ENCODE measurements around the gene FKBP1A.

FKBP1A gene

GRCh38 chr20:1388741-1389483 is 3.9 kb downstream of the FKBP1A start:
- Histone ChIP-seq H3K4me2 (ENCODE audit: low read length) (no peak overlapping the region), H3K4me3 (ENCODE audit: low read length) (no peak overlapping the region), H3K36me3 (replicated peaks; ENCODE audit: low read depth, low read length) (peaks cover 23% of the 10 kb centered on the region), H3K9me3 (ENCODE audit: insufficient read depth, low read length) (no peaks in the 10 kb centered on the region), H3K27ac (ENCODE audit: low read length) (no peak overlapping the region), H3K4me1 (ENCODE audit: low read length) (peaks cover 26% of the 10 kb centered on the region), H3K27me3 (ENCODE audit: low read depth, low read length) (no peaks in the 10 kb centered on the region), H3K79me2 (ENCODE audit: low read length) (peaks cover 89% of the 10 kb centered on the region), H3K9ac (ENCODE audit: low read length) (no peak overlapping the region), H2AFZ (ENCODE audit: low read depth, low read length) (no peak overlapping the region), H4K20me1 (ENCODE audit: insufficient read depth, low read length) (peaks cover 78% of the 10 kb centered on the region)
- TF ChIP-seq EZH2phosphoT487 (IDR thresholded peaks at IDR 0.05; ENCODE audit: low read depth), result no peak
- TF ChIP-seq CTCF (IDR thresholded peaks at IDR 0.05; ENCODE audit: low read depth, low read length), result no peak

GRCh38 chr20:1388253-1388652 is 4.6 kb downstream of the FKBP1A start:
- peaks cover 96% of the 10 kb centered on the region for H3K79me2 ChIP-seq (ENCODE audit: low read length)
- no peaks in the 10 kb centered on the region for H3K27me3 ChIP-seq (ENCODE audit: low read depth, low read length)
- TF ChIP-seq EZH2phosphoT487 (IDR thresholded peaks at IDR 0.05; ENCODE audit: low read depth) (no peak), CTCF (IDR thresholded peaks at IDR 0.05; ENCODE audit: low read depth, low read length) (no peak)
- H3K9me3 ChIP-seq (ENCODE audit: insufficient read depth, low read length), result no peaks in the 10 kb centered on the region
- H2AFZ ChIP-seq (ENCODE audit: low read depth, low read length), result no peak overlapping the region
- peaks cover 20% of the 10 kb centered on the region for H3K4me1 ChIP-seq (ENCODE audit: low read length)
- H3K4me2 ChIP-seq (ENCODE audit: low read length), result no peak overlapping the region
- no peak overlapping the region for H3K9ac ChIP-seq (ENCODE audit: low read length)
- peaks cover 23% of the 10 kb centered on the region for H3K36me3 ChIP-seq (replicated peaks; ENCODE audit: low read depth, low read length)
- H4K20me1 ChIP-seq (ENCODE audit: insufficient read depth, low read length), result peaks cover 85% of the 10 kb centered on the region
- no peak overlapping the region for H3K4me3 ChIP-seq (ENCODE audit: low read length)
- no peak overlapping the region for H3K27ac ChIP-seq (ENCODE audit: low read length)

GRCh38 chr20:1386323-1386722 is 6.5 kb downstream of the FKBP1A start:
- TF ChIP-seq EZH2phosphoT487 (IDR thresholded peaks at IDR 0.05; ENCODE audit: low read depth), result no peak
- no peaks in the 10 kb centered on the region for H3K27me3 ChIP-seq (ENCODE audit: low read depth, low read length)
- H3K4me3 ChIP-seq (ENCODE audit: low read length), result no peak overlapping the region
- H3K9me3 ChIP-seq (ENCODE audit: insufficient read depth, low read length), result no peaks in the 10 kb centered on the region
- H3K4me1 ChIP-seq (ENCODE audit: low read length), result peaks cover 14% of the 10 kb centered on the region
- peaks cover 97% of the 10 kb centered on the region for H4K20me1 ChIP-seq (ENCODE audit: insufficient read depth, low read length)
- peaks cover 28% of the 10 kb centered on the region for H3K36me3 ChIP-seq (replicated peaks; ENCODE audit: low read depth, low read length)
- no peak overlapping the region for H3K27ac ChIP-seq (ENCODE audit: low read length)
- H3K9ac ChIP-seq (ENCODE audit: low read length), result no peak overlapping the region
- H2AFZ ChIP-seq (ENCODE audit: low read depth, low read length), result no peak overlapping the region
- no peak overlapping the region for H3K4me2 ChIP-seq (ENCODE audit: low read length)
- H3K79me2 ChIP-seq (ENCODE audit: low read length), result peaks cover 100% of the 10 kb centered on the region

- Histone ChIP-seq H4K20me1 (ENCODE audit: insufficient read depth, low read length) (peaks cover 99% of the 10 kb centered on the region), H3K27me3 (ENCODE audit: low read depth, low read length) (no peaks in the 10 kb centered on the region), H3K79me2 (ENCODE audit: low read length) (peaks cover 100% of the 10 kb centered on the region), H3K36me3 (replicated peaks; ENCODE audit: low read depth, low read length) (peaks cover 20% of the 10 kb centered on the region), H3K9ac (ENCODE audit: low read length) (no peak overlapping the region), H3K9me3 (ENCODE audit: insufficient read depth, low read length) (no peaks in the 10 kb centered on the region), H3K4me3 (ENCODE audit: low read length) (no peak overlapping the region), H3K27ac (ENCODE audit: low read length) (no peak overlapping the region), H2AFZ (ENCODE audit: low read depth, low read length) (no peak overlapping the region), H3K4me1 (ENCODE audit: low read length) (peaks cover 1% of the 10 kb centered on the region), H3K4me2 (ENCODE audit: low read length) (no peak overlapping the region)
- no peak for TF ChIP-seq CTCF (IDR thresholded peaks at IDR 0.05; ENCODE audit: low read depth, low read length)
- no peak for TF ChIP-seq EZH2phosphoT487 (IDR thresholded peaks at IDR 0.05; ENCODE audit: low read depth)
Measured at GRCh38 chr20:1383623-1384404, 9.0 kb downstream of the FKBP1A start.

Measured in OCI-LY3 (cell line).